GM18505 (cell line): ENCODE results near the gene PDLIM1.

Source experiments
- ATAC-seq: cut with Tn5 transposase; IDR thresholded peaks from one replicate; pipeline ENCODE4 v1.9.1; 2021; ENCODE audit not compliant: unreplicated experiment
- POLR2A ChIP-seq: IDR thresholded peaks from 4 replicates; pipeline ENCODE4 v1.6.1; 2011; ENCODE audit warnings: borderline replicate concordance; ENCODE audit not compliant: insufficient read depth, insufficient read length; ENCODE audit errors: extremely low read depth

PDLIM1 gene

DNA sequence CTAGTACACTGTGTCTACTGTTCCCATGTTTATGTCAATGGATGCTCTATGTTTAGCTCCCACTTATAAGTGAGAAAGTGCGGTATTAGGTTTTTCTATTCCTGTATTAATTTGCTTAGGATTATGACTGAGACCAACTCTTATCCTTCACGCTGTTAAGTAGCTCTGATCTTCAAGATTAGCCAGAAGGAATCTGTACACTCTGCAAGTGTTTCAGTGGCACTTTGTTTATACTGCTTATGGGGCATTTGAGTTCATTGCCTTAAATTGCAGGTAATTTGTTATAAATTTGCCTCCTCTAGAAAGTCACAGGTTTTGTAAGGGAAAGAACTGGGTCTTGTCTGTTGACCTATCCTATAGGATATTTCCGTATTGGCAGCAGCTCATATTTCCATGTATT, 103.2 kb downstream of the PDLIM1 start:
- TF ChIP-seq POLR2A = no peak
- ATAC-seq = no peak
